K562 (cell line): ENCODE results near the gene FAM131C. TPM values are rescaled to one million over a fixed set of nuclear protein-coding genes. Genes with fewer than 3 reads are reported as not detected.

Experiments used
- CBX3 ChIP-seq, 2 experiments: IDR thresholded peaks; 1 replicate in 1 of 2; 2 replicates in 1 of 2; pipeline ENCODE4 v1.6.1; 2012; ENCODE audit warnings: inconsistent platforms in 2 of 2, low read length in 2 of 2, borderline replicate concordance in 1 of 2, control low read depth in 1 of 2
- CCAR2 ChIP-seq: fragments of 200-400 bp; formaldehyde crosslinking; IDR thresholded peaks from 2 replicates; pipeline ENCODE4 v1.6.1; 2017; ENCODE audit warnings: mild to moderate bottlenecking, low read depth, low read length
- FOXJ3 ChIP-seq: sonication (generic); formaldehyde crosslinking; IDR thresholded peaks from 2 replicates; pipeline ENCODE4 v1.4.0; 2020; ENCODE audit warnings: mild to moderate bottlenecking, missing genetic modification reagents
- NR4A1 ChIP-seq, 2 experiments: fragments of 250-450 bp in 1 of 2; fragments of 450-650 bp in 1 of 2; sonication (Bioruptor Pico) in 1 of 2; IDR thresholded peaks; 2 replicates each; pipeline versions ENCODE4 v1.4.0 to v1.6.1; 2016 to 2020; ENCODE audit warnings: mild to moderate bottlenecking in 2 of 2, missing compliant biosample characterization in 1 of 2, missing genetic modification characterization in 1 of 2, moderate library complexity in 1 of 2
- RAD21 ChIP-seq, 2 experiments: fragments of 250-450 bp in 1 of 2; fragments of 450-650 bp in 1 of 2; sonication (Bioruptor Pico) in 1 of 2; formaldehyde crosslinking in 1 of 2; IDR thresholded peaks in 1 of 2; conservative IDR thresholded peaks in 1 of 2; 2 replicates each; pipeline versions ENCODE4 v1.4.0 to v1.8.0; 2020 to 2022; ENCODE audit warnings: mild to moderate bottlenecking in 2 of 2, moderate library complexity in 1 of 2
- RBM17 ChIP-seq: fragments of 200-400 bp; formaldehyde crosslinking; IDR thresholded peaks from 2 replicates; pipeline ENCODE4 v1.6.1; 2017; ENCODE audit warnings: low read depth, mild to moderate bottlenecking, low read length, borderline replicate concordance
- RFX5 ChIP-seq: IDR thresholded peaks from 2 replicates; pipeline ENCODE4 v1.6.1; 2011; ENCODE audit warnings: low read depth, mild to moderate bottlenecking, improper control_type of control experiment, low read length
- SRF ChIP-seq, 2 experiments: fragments of 250-450, 450-650 bp in 1 of 2; sonication (Bioruptor Pico) in 1 of 2; sonication (generic) in 1 of 2; formaldehyde crosslinking; IDR thresholded peaks; 2 replicates each; pipeline versions ENCODE4 v1.5.0 to v1.5.1; 2020 to 2022; ENCODE audit warnings: mild to moderate bottlenecking in 1 of 2, missing genetic modification reagents in 1 of 2
- TOE1 ChIP-seq, 2 experiments: fragments of 450-650 bp in 1 of 2; sonication (generic) in 1 of 2; formaldehyde crosslinking in 1 of 2; IDR thresholded peaks; 2 replicates each; pipeline versions ENCODE4 v1.7.1 to v1.8.0; 2016 to 2022; ENCODE audit warnings: borderline replicate concordance in 2 of 2, mild to moderate bottlenecking in 2 of 2, antibody characterized with exemption in 1 of 2, inconsistent platforms in 1 of 2, low read depth in 1 of 2, missing genetic modification reagents in 1 of 2, moderate library complexity in 1 of 2
- ZNF212 ChIP-seq: fragments of 450-650 bp; formaldehyde crosslinking; IDR thresholded peaks from 2 replicates; pipeline ENCODE4 v1.4.0; 2020; ENCODE audit warnings: mild to moderate bottlenecking
- polyA plus RNA-seq, 8 experiments: library from polyadenylated mRNA; depleted of rRNA in 4 of 8; stranded (reverse) in 5 of 8; unstranded in 3 of 8; fragments of >200 nt; fragmentation: Nextera tagmentation in 2 of 8; fragmentation: Illumina TruSeq in 1 of 8; extraction: Ambion mirVana in 2 of 8; extraction: Trizol in 1 of 8; gene quantifications; 2 replicates each; pipeline versions ENCODE4 v1.2.1 to v1.2.3, GENCODE V29; 2011 to 2014; ENCODE audit warnings: inconsistent platforms in 1 of 8, missing spikeins in 1 of 8
- total RNA-seq, 7 experiments: library from RNA; depleted of rRNA in 6 of 7; stranded (reverse); fragments of >200 nt in 6 of 7; fragmentation: Illumina TruSeq in 2 of 7; extraction: Trizol in 2 of 7; gene quantifications; 2 replicates each; pipeline versions ENCODE4 v1.2.1 to v1.2.3, GENCODE V29; 2011 to 2021; ENCODE audit warnings: low replicate concordance in 1 of 7
- TF ChIP-seq, protein P1 (sequence below), 3 experiments: fragments of 200-800 bp in 1 of 3; sonication (Bioruptor generic) in 1 of 3; sonication (generic) in 1 of 3; formaldehyde crosslinking in 1 of 3; IDR thresholded peaks; 2 replicates each; pipeline versions ENCODE4 v1.6.1 to v1.8.0; 2016 to 2022; ENCODE audit warnings: mild to moderate bottlenecking in 2 of 3, missing compliant biosample characterization in 2 of 3, missing genetic modification characterization in 2 of 3, missing genetic modification reagents in 1 of 3
- TF ChIP-seq, protein P2 (sequence below): fragments of 450-650 bp; formaldehyde crosslinking; IDR thresholded peaks from 2 replicates; pipeline ENCODE4 v1.4.0; 2022; ENCODE audit warnings: missing genetic modification characterization
- TF ChIP-seq, protein P3 (sequence below): fragments of 200-800 bp; sonication (Bioruptor generic); IDR thresholded peaks from 2 replicates; pipeline ENCODE4 v1.6.1; 2017; ENCODE audit warnings: missing genetic modification characterization, missing compliant biosample characterization
- TF ChIP-seq, protein P4 (sequence below), 2 experiments: fragments of 450-650 bp in 1 of 2; IDR thresholded peaks; 2 replicates each; pipeline ENCODE4 v1.6.1; 2011 to 2017; ENCODE audit warnings: low read depth in 2 of 2, antibody characterized with exemption in 1 of 2, borderline replicate concordance in 1 of 2, low read length in 1 of 2, mild to moderate bottlenecking in 1 of 2, mixed read lengths in 1 of 2; ENCODE audit not compliant: control insufficient read depth in 1 of 2

FAM131C gene
- total and polyA plus RNA-seq, 9 of the 15 experiments (the other 6 are each of a cell fraction or from before 2014, with no cell fraction given) = 0.10 to 0.29 (median 0.16) TPM; not detected in 6

DNA sequence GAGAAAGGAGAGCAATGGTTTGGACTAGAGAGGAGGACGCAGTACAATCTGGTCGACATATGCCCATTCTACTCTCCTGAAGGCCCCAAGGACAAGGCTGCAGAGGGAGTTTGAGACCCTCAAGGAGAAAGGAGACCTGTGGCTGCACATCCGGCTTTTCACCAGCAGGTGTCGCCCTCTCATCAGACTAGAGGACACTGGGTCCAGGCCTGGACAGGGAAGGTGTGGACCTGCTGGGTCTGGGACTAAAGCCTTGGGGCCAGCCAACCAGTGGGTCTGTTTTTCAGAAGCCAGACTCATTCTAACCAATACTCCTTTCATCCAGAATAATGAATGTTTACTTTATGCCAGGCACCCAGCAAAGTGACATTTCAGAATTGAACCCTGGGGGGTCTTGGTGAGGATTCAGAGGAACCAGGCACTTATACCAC is 64.4 kb downstream of the FAM131C start (continued):
- TF ChIP-seq, protein P1, sequence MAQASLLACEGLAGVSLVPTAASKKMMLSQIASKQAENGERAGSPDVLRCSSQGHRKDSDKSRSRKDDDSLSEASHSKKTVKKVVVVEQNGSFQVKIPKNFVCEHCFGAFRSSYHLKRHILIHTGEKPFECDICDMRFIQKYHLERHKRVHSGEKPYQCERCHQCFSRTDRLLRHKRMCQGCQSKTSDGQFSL (CRISPR knock-in tag; IDR thresholded peaks at IDR 0.05) = no peak
- TF ChIP-seq, protein P1 (tag; IDR thresholded peaks at IDR 0.05) = no peak
- no peak for TF ChIP-seq CCAR2
- TF ChIP-seq, protein P2, sequence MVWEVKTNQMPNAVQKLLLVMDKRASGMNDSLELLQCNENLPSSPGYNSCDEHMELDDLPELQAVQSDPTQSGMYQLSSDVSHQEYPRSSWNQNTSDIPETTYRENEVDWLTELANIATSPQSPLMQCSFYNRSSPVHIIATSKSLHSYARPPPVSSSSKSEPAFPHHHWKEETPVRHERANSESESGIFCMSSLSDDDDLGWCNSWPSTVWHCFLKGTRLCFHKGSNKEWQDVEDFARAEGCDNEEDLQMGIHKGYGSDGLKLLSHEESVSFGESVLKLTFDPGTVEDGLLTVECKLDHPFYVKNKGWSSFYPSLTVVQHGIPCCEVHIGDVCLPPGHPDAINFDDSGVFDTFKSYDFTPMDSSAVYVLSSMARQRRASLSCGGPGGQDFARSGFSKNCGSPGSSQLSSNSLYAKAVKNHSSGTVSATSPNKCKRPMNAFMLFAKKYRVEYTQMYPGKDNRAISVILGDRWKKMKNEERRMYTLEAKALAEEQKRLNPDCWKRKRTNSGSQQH (CRISPR knock-in tag) = no peak
- TF ChIP-seq RFX5 = no peak
- no peak for TF ChIP-seq ZNF212
- TF ChIP-seq RAD21 (CRISPR knock-in tag; conservative IDR thresholded peaks at IDR 0.05 in 1 of 2, IDR thresholded peaks at IDR 0.05 in 1 of 2) = peak; percentile 98 to 100
- TF ChIP-seq, protein P3, sequence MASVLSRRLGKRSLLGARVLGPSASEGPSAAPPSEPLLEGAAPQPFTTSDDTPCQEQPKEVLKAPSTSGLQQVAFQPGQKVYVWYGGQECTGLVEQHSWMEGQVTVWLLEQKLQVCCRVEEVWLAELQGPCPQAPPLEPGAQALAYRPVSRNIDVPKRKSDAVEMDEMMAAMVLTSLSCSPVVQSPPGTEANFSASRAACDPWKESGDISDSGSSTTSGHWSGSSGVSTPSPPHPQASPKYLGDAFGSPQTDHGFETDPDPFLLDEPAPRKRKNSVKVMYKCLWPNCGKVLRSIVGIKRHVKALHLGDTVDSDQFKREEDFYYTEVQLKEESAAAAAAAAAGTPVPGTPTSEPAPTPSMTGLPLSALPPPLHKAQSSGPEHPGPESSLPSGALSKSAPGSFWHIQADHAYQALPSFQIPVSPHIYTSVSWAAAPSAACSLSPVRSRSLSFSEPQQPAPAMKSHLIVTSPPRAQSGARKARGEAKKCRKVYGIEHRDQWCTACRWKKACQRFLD (CRISPR knock-in tag) = no peak
- no peak for TF ChIP-seq RBM17
- TF ChIP-seq NR4A1 (CRISPR knock-in tag; IDR thresholded peaks at IDR 0.05) = no peak
- no peak for TF ChIP-seq NR4A1 (tag; IDR thresholded peaks at IDR 0.05)
- TF ChIP-seq CBX3 (IDR thresholded peaks at IDR 0.05; ENCODE audit: borderline replicate concordance in 1 of 2, low read length in 2 of 2) = no peak
- TF ChIP-seq SRF (CRISPR knock-in tag; IDR thresholded peaks at IDR 0.05) = no peak; a peak in 1 of 4 replicates
- TF ChIP-seq, protein P4, sequence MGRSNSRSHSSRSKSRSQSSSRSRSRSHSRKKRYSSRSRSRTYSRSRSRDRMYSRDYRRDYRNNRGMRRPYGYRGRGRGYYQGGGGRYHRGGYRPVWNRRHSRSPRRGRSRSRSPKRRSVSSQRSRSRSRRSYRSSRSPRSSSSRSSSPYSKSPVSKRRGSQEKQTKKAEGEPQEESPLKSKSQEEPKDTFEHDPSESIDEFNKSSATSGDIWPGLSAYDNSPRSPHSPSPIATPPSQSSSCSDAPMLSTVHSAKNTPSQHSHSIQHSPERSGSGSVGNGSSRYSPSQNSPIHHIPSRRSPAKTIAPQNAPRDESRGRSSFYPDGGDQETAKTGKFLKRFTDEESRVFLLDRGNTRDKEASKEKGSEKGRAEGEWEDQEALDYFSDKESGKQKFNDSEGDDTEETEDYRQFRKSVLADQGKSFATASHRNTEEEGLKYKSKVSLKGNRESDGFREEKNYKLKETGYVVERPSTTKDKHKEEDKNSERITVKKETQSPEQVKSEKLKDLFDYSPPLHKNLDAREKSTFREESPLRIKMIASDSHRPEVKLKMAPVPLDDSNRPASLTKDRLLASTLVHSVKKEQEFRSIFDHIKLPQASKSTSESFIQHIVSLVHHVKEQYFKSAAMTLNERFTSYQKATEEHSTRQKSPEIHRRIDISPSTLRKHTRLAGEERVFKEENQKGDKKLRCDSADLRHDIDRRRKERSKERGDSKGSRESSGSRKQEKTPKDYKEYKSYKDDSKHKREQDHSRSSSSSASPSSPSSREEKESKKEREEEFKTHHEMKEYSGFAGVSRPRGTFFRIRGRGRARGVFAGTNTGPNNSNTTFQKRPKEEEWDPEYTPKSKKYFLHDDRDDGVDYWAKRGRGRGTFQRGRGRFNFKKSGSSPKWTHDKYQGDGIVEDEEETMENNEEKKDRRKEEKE (IDR thresholded peaks at IDR 0.05; ENCODE audit: borderline replicate concordance in 1 of 2, control insufficient read depth in 1 of 2, low read depth in 2 of 2, low read length in 1 of 2) = no peak
- TF ChIP-seq FOXJ3 = no peak
- TF ChIP-seq TOE1 (IDR thresholded peaks at IDR 0.05; ENCODE audit: borderline replicate concordance) = peak; percentile 35; the same call in 1 of the 2 replicates
- 0 out of 2 replicates have a peak, but pooled peaks have one; percentile 46 for TF ChIP-seq TOE1 (CRISPR knock-in tag; IDR thresholded peaks at IDR 0.05; ENCODE audit: borderline replicate concordance, low read depth)
